Hair follicular keratinocyte (primary cell): ENCODE data around the gene SYNDIG1L. TPM values are rescaled to one million over a fixed set of nuclear protein-coding genes. Genes with fewer than 3 reads are reported as not detected.

Experiments
- total RNA-seq: library from RNA; depleted of rRNA; stranded (reverse); fragments of >200 nt; gene quantifications from 2 replicates; pipeline ENCODE4 v1.2.3, GENCODE V29; 2015

The SYNDIG1L gene
- not detected in 2 replicates for total RNA-seq

DNA sequence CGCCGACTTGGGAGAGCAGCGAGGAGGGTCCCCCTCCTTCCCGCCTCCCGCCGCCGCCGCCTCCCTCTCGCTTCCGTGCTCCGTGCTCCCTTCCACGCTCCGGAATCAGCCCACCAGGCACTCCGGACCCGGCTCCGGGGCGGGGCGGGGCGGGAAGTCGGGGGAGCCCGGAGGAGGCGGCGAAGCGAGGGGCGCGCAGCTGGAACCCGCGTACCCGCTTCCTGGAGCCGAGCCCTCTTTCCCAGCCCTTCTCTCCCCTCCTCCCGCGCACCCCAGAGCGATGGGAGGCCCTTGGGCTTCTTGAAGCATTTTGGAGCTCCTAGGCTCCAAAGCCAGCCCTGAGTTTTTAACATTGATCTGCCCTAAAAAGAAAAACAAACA lies at the start of gene SYNDIG1L:
Gene SYNDIG1L (minus strand): TSS at position 9 of the 381 bp plus-strand sequence. CDS start 16,466 bp downstream, outside the sequence.

Other genes with a start within 250 kb of the SYNDIG1L start
- not detected in 2 replicates for gene VSX2, start 186.8 kb downstream of the SYNDIG1L start, total RNA-seq
- 16.8 and 24.2 TPM in 2 replicates for gene ABCD4, start 123.3 kb downstream of the SYNDIG1L start, total RNA-seq
- not detected in 2 replicates for gene VRTN, start 77.7 kb downstream of the SYNDIG1L start, total RNA-seq
- 239 and 356 TPM in 2 replicates for gene NPC2, start 67.1 kb upstream of the SYNDIG1L start, total RNA-seq
- gene ISCA2, start 67.6 kb upstream of the SYNDIG1L start, total RNA-seq = 17.8 and 21.3 TPM in 2 replicates
- gene LTBP2, start 186.0 kb upstream of the SYNDIG1L start, total RNA-seq = 86.1 and 111 TPM in 2 replicates